ENCODE results near the gene PLXNC1.

- TF ChIP-seq CTCF (IDR thresholded peaks at IDR 0.05) (no peak), POLR2A (IDR thresholded peaks at IDR 0.05) (no peak)
These were observed 36.8 kb downstream of the PLXNC1 start for GRCh38 chr12:94184995-94185719.
